ENCODE data around the gene RTP3.
"Not testable (repeated sequence)": the region's sequence is repeated elsewhere in the genome, so short reads cannot be mapped to it uniquely, and the experiment has no call there.

RTP3 gene

GRCh38 chr3:46492890-46493547 lies 4.8 kb upstream of the RTP3 start:
- H3K4me3 ChIP-seq (ENCODE audit: low read length in 2 of 2) = no peak overlapping the region
- H3K79me1 ChIP-seq (ENCODE audit: low read depth, low read length) = no peaks in the 10 kb centered on the region
- H3K9ac ChIP-seq (ENCODE audit: low read depth, low read length, poor library complexity) = no peak overlapping the region
- H2BK5ac ChIP-seq (ENCODE audit: low read length) = no peak overlapping the region
- no peak overlapping the region for H2AK5ac ChIP-seq (ENCODE audit: low read depth, low read length)
- no peak overlapping the region for H2AFZ ChIP-seq (ENCODE audit: low read length)
- H3K18ac ChIP-seq (ENCODE audit: low read length) = no peak overlapping the region
- no peak overlapping the region for H4K91ac ChIP-seq (ENCODE audit: low read depth, low read length, poor library complexity)
- H3K4me1 ChIP-seq (ENCODE audit: control insufficient read depth in 2 of 2, insufficient read depth in 1 of 2, low read depth in 1 of 2, low read length in 2 of 2) = peaks cover 0 to 2% of the 10 kb centered on the region in 2 donors
- H3K36me3 ChIP-seq (replicated peaks in 1 of 2; ENCODE audit: control insufficient read depth in 2 of 2, insufficient read depth in 2 of 2, low read length in 2 of 2) = no peaks in the 10 kb centered on the region
- H2BK120ac ChIP-seq (ENCODE audit: low read depth, low read length) = no peak overlapping the region
- H3K4me2 ChIP-seq (ENCODE audit: insufficient read depth, low read length, poor library complexity, severe bottlenecking) = no peak overlapping the region
- H3K27ac ChIP-seq (replicated peaks; ENCODE audit: low read length) = no peak overlapping the region
- H3K4ac ChIP-seq (ENCODE audit: low read length) = no peak overlapping the region
- no peak overlapping the region for H4K8ac ChIP-seq (ENCODE audit: low read depth, low read length)
- no CpG with 5 or more reads among the region's 6 CpGs for WGBS, 2 donors (ENCODE audit: extremely low coverage in 2 of 2, insufficient read length in 2 of 2, insufficient replicate concordance in 1 of 2)
- H3K14ac ChIP-seq (ENCODE audit: low read length) = no peak overlapping the region
- no peaks in the 10 kb centered on the region for H3K9me3 ChIP-seq (replicated peaks in 1 of 2; ENCODE audit: control insufficient read depth in 2 of 2, insufficient read depth in 1 of 2, low read depth in 1 of 2, low read length in 2 of 2)
- no peak for DNase-seq (ENCODE audit: low spot score)
- no peak overlapping the region for H2BK15ac ChIP-seq (ENCODE audit: low read length)
- H3K27me3 ChIP-seq (ENCODE audit: control insufficient read depth in 3 of 3, insufficient read depth in 3 of 3, low read depth in 1 of 3, low read length in 3 of 3) = no peaks in the 10 kb centered on the region
- H2BK12ac ChIP-seq (ENCODE audit: low read length) = no peak overlapping the region
- no peak overlapping the region for H3K23ac ChIP-seq (ENCODE audit: low read depth, low read length, poor library complexity)

- H3K36me3 ChIP-seq (replicated peaks in 1 of 2; ENCODE audit: control insufficient read depth in 2 of 2, insufficient read depth in 2 of 2, low read length in 2 of 2); H4K8ac ChIP-seq (ENCODE audit: low read depth, low read length); H2BK12ac ChIP-seq (ENCODE audit: low read length); H3K14ac ChIP-seq (ENCODE audit: low read length); H4K91ac ChIP-seq (ENCODE audit: low read depth, low read length, poor library complexity); H3K4me3 ChIP-seq (ENCODE audit: low read length in 2 of 2); H3K4me2 ChIP-seq (ENCODE audit: insufficient read depth, low read length, poor library complexity, severe bottlenecking); H3K23ac ChIP-seq (ENCODE audit: low read depth, low read length, poor library complexity); H3K27me3 ChIP-seq (ENCODE audit: control insufficient read depth in 3 of 3, insufficient read depth in 3 of 3, low read depth in 1 of 3, low read length in 3 of 3); H3K4me1 ChIP-seq (ENCODE audit: control insufficient read depth in 2 of 2, insufficient read depth in 1 of 2, low read depth in 1 of 2, low read length in 2 of 2); H3K27ac ChIP-seq (replicated peaks; ENCODE audit: low read length); H2BK15ac ChIP-seq (ENCODE audit: low read length); H3K9me3 ChIP-seq (replicated peaks in 1 of 2; ENCODE audit: control insufficient read depth in 2 of 2, insufficient read depth in 1 of 2, low read depth in 1 of 2, low read length in 2 of 2); H3K18ac ChIP-seq (ENCODE audit: low read length); H2AFZ ChIP-seq (ENCODE audit: low read length); H3K79me1 ChIP-seq (ENCODE audit: low read depth, low read length); H3K9ac ChIP-seq (ENCODE audit: low read depth, low read length, poor library complexity); H2BK120ac ChIP-seq (ENCODE audit: low read depth, low read length); DNase-seq (ENCODE audit: low spot score); H2BK5ac ChIP-seq (ENCODE audit: low read length); H3K4ac ChIP-seq (ENCODE audit: low read length); H2AK5ac ChIP-seq (ENCODE audit: low read depth, low read length): not testable (repeated sequence)
- no CpG with 5 or more reads among the region's 33 CpGs for WGBS, 2 donors (ENCODE audit: extremely low coverage in 2 of 2, insufficient read length in 2 of 2, insufficient replicate concordance in 1 of 2)
Observed at GRCh38 chr3:46494491-46494890, 3.3 kb upstream of the RTP3 start.

GRCh38 chr3:46495901-46496456 lies 1.8 kb upstream of the RTP3 start:
- H2BK15ac ChIP-seq (ENCODE audit: low read length) = no peak overlapping the region
- no peak overlapping the region for H3K27ac ChIP-seq (replicated peaks; ENCODE audit: low read length)
- no peak overlapping the region for H2BK5ac ChIP-seq (ENCODE audit: low read length)
- H3K23ac ChIP-seq (ENCODE audit: low read depth, low read length, poor library complexity) = no peak overlapping the region
- no peaks in the 10 kb centered on the region for H3K9me3 ChIP-seq (replicated peaks in 1 of 2; ENCODE audit: control insufficient read depth in 2 of 2, insufficient read depth in 1 of 2, low read depth in 1 of 2, low read length in 2 of 2)
- H3K4me2 ChIP-seq (ENCODE audit: insufficient read depth, low read length, poor library complexity, severe bottlenecking) = no peak overlapping the region
- H3K79me1 ChIP-seq (ENCODE audit: low read depth, low read length) = no peaks in the 10 kb centered on the region
- H2AFZ ChIP-seq (ENCODE audit: low read length) = no peak overlapping the region
- no peaks in the 10 kb centered on the region for H3K27me3 ChIP-seq (ENCODE audit: control insufficient read depth in 3 of 3, insufficient read depth in 3 of 3, low read depth in 1 of 3, low read length in 3 of 3)
- H3K36me3 ChIP-seq (replicated peaks in 1 of 2; ENCODE audit: control insufficient read depth in 2 of 2, insufficient read depth in 2 of 2, low read length in 2 of 2) = no peaks in the 10 kb centered on the region
- no peak overlapping the region for H3K4me3 ChIP-seq (ENCODE audit: low read length in 2 of 2)
- H3K4me1 ChIP-seq (ENCODE audit: control insufficient read depth in 2 of 2, insufficient read depth in 1 of 2, low read depth in 1 of 2, low read length in 2 of 2) = no peaks in the 10 kb centered on the region
- no peak overlapping the region for H4K8ac ChIP-seq (ENCODE audit: low read depth, low read length)
- H4K91ac ChIP-seq (ENCODE audit: low read depth, low read length, poor library complexity) = no peak overlapping the region
- no peak overlapping the region for H3K14ac ChIP-seq (ENCODE audit: low read length)
- no peak for DNase-seq (ENCODE audit: low spot score)
- no peak overlapping the region for H2BK12ac ChIP-seq (ENCODE audit: low read length)
- H3K18ac ChIP-seq (ENCODE audit: low read length) = no peak overlapping the region
- H3K4ac ChIP-seq (ENCODE audit: low read length) = no peak overlapping the region
- no peak overlapping the region for H2AK5ac ChIP-seq (ENCODE audit: low read depth, low read length)
- H3K9ac ChIP-seq (ENCODE audit: low read depth, low read length, poor library complexity) = no peak overlapping the region
- H2BK120ac ChIP-seq (ENCODE audit: low read depth, low read length) = no peak overlapping the region
- no CpG with 5 or more reads among the region's 5 CpGs for WGBS, 2 donors (ENCODE audit: extremely low coverage in 2 of 2, insufficient read length in 2 of 2, insufficient replicate concordance in 1 of 2)

- Histone ChIP-seq H3K27me3 (ENCODE audit: control insufficient read depth in 3 of 3, insufficient read depth in 3 of 3, low read depth in 1 of 3, low read length in 3 of 3) (peaks cover 0 to 6% (median 0%) of the 10 kb centered on the region in 3 experiments), H2BK5ac (ENCODE audit: low read length) (no peak overlapping the region), H2AFZ (ENCODE audit: low read length) (no peak overlapping the region), H3K4me1 (ENCODE audit: control insufficient read depth in 2 of 2, insufficient read depth in 1 of 2, low read depth in 1 of 2, low read length in 2 of 2) (no peaks in the 10 kb centered on the region), H4K8ac (ENCODE audit: low read depth, low read length) (no peak overlapping the region), H2BK15ac (ENCODE audit: low read length) (no peak overlapping the region), H3K9ac (ENCODE audit: low read depth, low read length, poor library complexity) (no peak overlapping the region), H3K18ac (ENCODE audit: low read length) (peak overlapping the region; percentile 4), H3K27ac (replicated peaks; ENCODE audit: low read length) (no peak overlapping the region), H2BK12ac (ENCODE audit: low read length) (no peak overlapping the region), H4K91ac (ENCODE audit: low read depth, low read length, poor library complexity) (no peak overlapping the region), H3K23ac (ENCODE audit: low read depth, low read length, poor library complexity) (peak overlapping the region; percentile 44), H2AK5ac (ENCODE audit: low read depth, low read length) (peak overlapping the region; percentile 40), H3K9me3 (replicated peaks in 1 of 2; ENCODE audit: control insufficient read depth in 2 of 2, insufficient read depth in 1 of 2, low read depth in 1 of 2, low read length in 2 of 2) (no peaks in the 10 kb centered on the region), H3K4me3 (ENCODE audit: low read length in 2 of 2) (no peak overlapping the region), H3K36me3 (replicated peaks in 1 of 2; ENCODE audit: control insufficient read depth in 2 of 2, insufficient read depth in 2 of 2, low read length in 2 of 2) (no peaks in the 10 kb centered on the region), H3K79me1 (ENCODE audit: low read depth, low read length) (no peaks in the 10 kb centered on the region), H3K4ac (ENCODE audit: low read length) (no peak overlapping the region), H2BK120ac (ENCODE audit: low read depth, low read length) (no peak overlapping the region), H3K4me2 (ENCODE audit: insufficient read depth, low read length, poor library complexity, severe bottlenecking) (no peak overlapping the region), H3K14ac (ENCODE audit: low read length) (no peak overlapping the region)
- WGBS, 2 donors (ENCODE audit: extremely low coverage in 2 of 2, insufficient read length in 2 of 2, insufficient replicate concordance in 1 of 2) = no CpG with 5 or more reads among the region's 9 CpGs
- DNase-seq (ENCODE audit: low spot score) = no peak
Observed at GRCh38 chr3:46496746-46497555, 825 bp upstream of the RTP3 start.
